Subcutaneous abdominal adipose tissue (tissue), 5 donors: Measurements from ENCODE around the gene MPO.

Experiments
- H3K27ac ChIP-seq: one replicate; pipeline ENCODE4 v1.7.0; 2013; ENCODE audit warnings: low read depth, mild to moderate bottlenecking, inconsistent platforms, low read length, moderate library complexity
- H3K27me3 ChIP-seq, 5 donors: one replicate each; pipeline ENCODE4 v1.7.0; 2013; ENCODE audit warnings: low read length in 5 of 5, inconsistent platforms in 1 of 5; ENCODE audit not compliant: control insufficient read depth in 5 of 5, insufficient read depth in 4 of 5
- H3K36me3 ChIP-seq, 5 donors: one replicate each; pipeline ENCODE4 v1.7.0; 2013; ENCODE audit warnings: low read length in 5 of 5; ENCODE audit not compliant: control insufficient read depth in 5 of 5, insufficient read depth in 5 of 5
- H3K4me1 ChIP-seq, 5 donors: one replicate each; pipeline ENCODE4 v1.7.0; 2013; ENCODE audit warnings: low read length in 5 of 5, mild to moderate bottlenecking in 3 of 5, moderate library complexity in 1 of 5; ENCODE audit not compliant: control insufficient read depth in 5 of 5, insufficient read depth in 5 of 5
- H3K4me3 ChIP-seq, 5 donors: one replicate each; pipeline ENCODE4 v1.7.0; 2013; ENCODE audit warnings: low read length in 5 of 5, low read depth in 1 of 5
- H3K9ac ChIP-seq, 5 donors: one replicate each; pipeline ENCODE4 v1.7.0; 2013; ENCODE audit warnings: low read length in 5 of 5, mild to moderate bottlenecking in 4 of 5, moderate library complexity in 3 of 5
- H3K9me3 ChIP-seq, 5 donors: one replicate each; pipeline ENCODE4 v1.7.0; 2013; ENCODE audit warnings: low read length in 5 of 5; ENCODE audit not compliant: control insufficient read depth in 5 of 5
- donor health status: healthy.
- donor health status: healthy.
- donor health status: healthy.
- donor health status: healthy.
- donor health status: healthy.

Gene MPO

GRCh38 chr17:58312021-58312630, 31.4 kb upstream of the MPO start:
- H3K9ac ChIP-seq: no peak overlapping the region

GRCh38 chr17:58311429-58311894, 30.7 kb upstream of the MPO start:
- Histone ChIP-seq H3K27me3 (peaks cover 0 to 15% (median 4%) of the 10 kb centered on the region in 5 donors), H3K9ac (no peak overlapping the region), H3K36me3 (no peaks in the 10 kb centered on the region), H3K4me1 (no peaks in the 10 kb centered on the region), H3K4me3 (no peak overlapping the region), H3K9me3 (no peaks in the 10 kb centered on the region), H3K27ac (no peak overlapping the region)

More at GRCh38 chr17:58312021-58312630, 31.4 kb upstream of the MPO start:
- Histone ChIP-seq H3K27me3 (peaks cover 0 to 11% (median 4%) of the 10 kb centered on the region in 5 donors), H3K4me1 (no peaks in the 10 kb centered on the region), H3K9me3 (no peaks in the 10 kb centered on the region), H3K27ac (no peak overlapping the region), H3K36me3 (no peaks in the 10 kb centered on the region), H3K4me3 (no peak overlapping the region)

- Histone ChIP-seq H3K27me3 (peaks cover 0 to 15% (median 4%) of the 10 kb centered on the region in 5 donors), H3K9ac (no peak overlapping the region), H3K9me3 (no peaks in the 10 kb centered on the region), H3K4me1 (no peaks in the 10 kb centered on the region), H3K27ac (no peak overlapping the region), H3K36me3 (no peaks in the 10 kb centered on the region), H3K4me3 (no peak overlapping the region)
These were observed 30.0 kb upstream of the MPO start for GRCh38 chr17:58310511-58311428.

GRCh38 chr17:58309918-58310259, 29.2 kb upstream of the MPO start:
- Histone ChIP-seq H3K9me3 (no peaks in the 10 kb centered on the region), H3K4me1 (no peaks in the 10 kb centered on the region), H3K36me3 (no peaks in the 10 kb centered on the region), H3K4me3 (no peak overlapping the region), H3K27ac (no peak overlapping the region), H3K27me3 (peaks cover 0 to 15% (median 5%) of the 10 kb centered on the region in 5 donors), H3K9ac (peak overlapping the region in 1 of 5 donors; percentile 35)

- Histone ChIP-seq H3K4me3 (no peak overlapping the region), H3K9ac (peak overlapping the region in 1 of 5 donors; percentile 35), H3K9me3 (no peaks in the 10 kb centered on the region), H3K27me3 (peaks cover 0 to 15% (median 6%) of the 10 kb centered on the region in 5 donors), H3K27ac (no peak overlapping the region), H3K36me3 (no peaks in the 10 kb centered on the region), H3K4me1 (no peaks in the 10 kb centered on the region)
These were observed 28.5 kb upstream of the MPO start for GRCh38 chr17:58308985-58309917.

GRCh38 chr17:58308173-58308984, 27.6 kb upstream of the MPO start:
- Histone ChIP-seq H3K36me3 (no peaks in the 10 kb centered on the region), H3K9me3 (no peaks in the 10 kb centered on the region), H3K9ac (no peak overlapping the region), H3K27me3 (peaks cover 0 to 18% (median 8%) of the 10 kb centered on the region in 5 donors), H3K4me3 (no peak overlapping the region), H3K27ac (no peak overlapping the region), H3K4me1 (no peaks in the 10 kb centered on the region)

GRCh38 chr17:58307468-58308172, 26.9 kb upstream of the MPO start:
- H3K4me1 ChIP-seq: no peaks in the 10 kb centered on the region
- H3K4me3 ChIP-seq: no peak overlapping the region
- no peak overlapping the region for H3K9ac ChIP-seq
- no peaks in the 10 kb centered on the region for H3K36me3 ChIP-seq
- H3K27ac ChIP-seq: no peak overlapping the region
- H3K27me3 ChIP-seq: peaks cover 0 to 19% (median 8%) of the 10 kb centered on the region in 5 donors
- no peaks in the 10 kb centered on the region for H3K9me3 ChIP-seq

- no peak overlapping the region for H3K9ac ChIP-seq
- no peak overlapping the region for H3K27ac ChIP-seq
- no peaks in the 10 kb centered on the region for H3K9me3 ChIP-seq
- H3K36me3 ChIP-seq: no peaks in the 10 kb centered on the region
- no peaks in the 10 kb centered on the region for H3K4me1 ChIP-seq
- H3K4me3 ChIP-seq: no peak overlapping the region
- peaks cover 0 to 26% (median 10%) of the 10 kb centered on the region in 5 donors for H3K27me3 ChIP-seq
These were observed 25.6 kb upstream of the MPO start for GRCh38 chr17:58306131-58306951.
